Activated T-cell treated with anti-CD3 and anti-CD28 coated beads, Interleukin-2, amount 50 U/mL, for 1 hour (primary cell): ENCODE results near the gene RYR1.
"Not testable (repeated sequence)": the region's sequence is repeated elsewhere in the genome, so short reads cannot be mapped to it uniquely, and the experiment has no call there.

ENCODE experiments used
- DNase-seq: peaks from one replicate; pipeline ENCODE4 v3.0.0-alpha.2; 2020

Gene RYR1

DNA sequence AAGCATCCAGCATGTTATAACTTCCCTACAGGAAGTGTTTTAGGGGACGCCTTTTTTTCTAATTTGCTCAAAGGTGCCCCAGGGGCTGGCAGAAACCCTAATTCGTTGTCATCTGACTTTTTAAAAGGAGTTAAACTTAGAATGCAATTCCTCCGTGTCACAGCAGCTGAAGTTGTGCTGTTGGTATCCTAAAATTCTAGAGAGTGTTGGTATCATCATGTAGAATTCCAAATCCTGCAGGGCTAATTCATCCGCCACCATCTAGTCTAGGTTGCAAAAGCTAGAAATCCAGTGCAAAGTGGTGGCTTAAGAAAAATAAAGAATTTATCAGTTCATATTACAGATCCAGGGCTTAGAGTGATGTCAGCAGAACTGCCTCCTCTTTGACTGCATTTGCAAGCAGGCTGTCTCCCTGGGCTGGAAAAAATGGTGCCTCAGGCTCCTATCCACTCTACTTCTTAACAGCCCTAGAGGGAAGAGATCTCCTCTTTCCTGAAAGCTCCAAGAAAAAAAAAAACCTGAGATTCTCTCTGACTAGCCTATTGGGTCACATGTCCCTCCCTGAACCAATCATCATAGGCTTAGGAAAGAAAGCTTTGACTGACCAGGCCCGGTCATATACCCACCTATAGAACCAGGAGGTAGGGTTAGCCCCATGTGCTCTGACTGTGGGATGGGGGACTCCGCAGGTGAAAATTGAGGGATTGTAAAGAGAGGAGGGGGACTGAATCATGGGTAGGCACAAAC is 111.3 kb downstream of the RYR1 start:
- no peak for DNase-seq

DNA sequence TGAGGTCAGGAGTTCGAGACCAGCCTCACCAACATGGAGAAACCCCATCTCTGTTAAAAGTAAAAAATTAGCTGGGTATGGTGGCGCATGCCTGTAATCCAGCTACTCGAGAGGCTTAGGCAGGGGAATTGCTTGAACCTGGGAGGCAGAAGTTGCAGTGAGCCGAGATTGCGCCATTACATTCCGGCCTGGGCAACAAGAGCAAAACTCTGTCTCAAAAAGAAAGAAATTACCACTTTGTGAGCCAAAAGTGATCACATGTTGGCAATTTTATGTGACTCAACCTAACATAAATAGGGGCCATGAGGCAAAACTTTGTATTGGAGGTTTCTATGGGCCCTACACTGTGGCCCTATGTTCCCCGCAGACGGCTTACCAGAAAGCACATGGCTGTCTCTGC is 112.1 kb downstream of the RYR1 start:
- no peak for DNase-seq

DNA sequence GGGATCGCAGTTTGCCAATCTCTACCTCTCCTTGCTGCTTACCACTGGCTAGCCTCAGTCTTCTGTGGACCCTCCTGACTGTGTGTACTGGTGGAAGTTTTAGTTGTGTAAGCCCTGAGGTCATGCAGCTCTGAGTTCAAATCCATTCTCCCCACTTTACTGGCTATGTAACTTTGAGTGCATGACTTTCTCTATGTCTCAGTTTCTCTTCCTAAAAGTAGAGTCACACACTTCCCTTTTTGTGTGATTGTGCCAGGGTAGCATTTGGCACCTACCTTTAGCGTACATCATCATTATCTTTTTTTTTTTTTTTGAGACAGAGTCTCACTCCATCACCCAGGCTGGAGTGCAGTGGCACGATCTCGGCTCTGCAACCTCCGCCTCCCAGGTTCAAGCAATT is 113.9 kb downstream of the RYR1 start:
- no peak for DNase-seq

DNA sequence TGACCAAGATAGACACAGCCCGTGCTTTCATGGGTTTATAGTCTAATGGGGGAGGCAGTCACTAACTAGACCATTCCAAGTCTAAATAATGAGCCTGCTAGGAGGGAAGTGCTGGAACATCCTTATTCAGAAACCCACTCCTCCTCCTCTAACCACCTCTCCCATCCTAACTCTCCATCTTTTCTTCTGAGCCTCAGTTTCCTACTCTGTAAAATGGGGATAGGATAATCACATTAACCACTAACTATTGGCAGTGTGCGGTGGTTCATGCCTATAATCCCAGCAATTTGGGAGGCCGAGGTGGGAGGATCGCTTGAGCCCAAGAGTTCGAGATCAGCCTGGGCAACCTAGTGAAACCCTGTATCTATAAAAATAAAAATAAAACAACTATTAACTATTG is 115.6 kb downstream of the RYR1 start:
- DNase-seq: no peak

DNA sequence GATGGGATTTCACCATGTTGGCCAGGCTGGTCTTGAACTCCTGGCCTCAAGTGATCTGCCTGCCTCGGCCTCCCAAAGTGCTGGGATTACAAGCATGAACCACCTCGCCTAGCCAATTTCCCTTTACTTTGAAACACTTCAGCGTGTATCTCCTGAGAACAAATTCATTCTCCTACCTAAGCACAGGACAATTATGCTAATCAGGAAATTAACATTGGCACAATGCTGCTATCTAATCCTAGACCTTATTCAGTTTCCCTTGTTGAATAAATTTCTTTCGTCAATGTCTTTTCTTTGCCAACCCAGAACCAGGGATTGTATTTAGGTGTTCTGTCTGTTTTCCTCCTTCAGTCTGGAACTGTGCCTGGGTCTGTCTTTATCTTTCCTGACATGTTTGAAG is 116.5 kb downstream of the RYR1 start:
- no peak for DNase-seq

DNA sequence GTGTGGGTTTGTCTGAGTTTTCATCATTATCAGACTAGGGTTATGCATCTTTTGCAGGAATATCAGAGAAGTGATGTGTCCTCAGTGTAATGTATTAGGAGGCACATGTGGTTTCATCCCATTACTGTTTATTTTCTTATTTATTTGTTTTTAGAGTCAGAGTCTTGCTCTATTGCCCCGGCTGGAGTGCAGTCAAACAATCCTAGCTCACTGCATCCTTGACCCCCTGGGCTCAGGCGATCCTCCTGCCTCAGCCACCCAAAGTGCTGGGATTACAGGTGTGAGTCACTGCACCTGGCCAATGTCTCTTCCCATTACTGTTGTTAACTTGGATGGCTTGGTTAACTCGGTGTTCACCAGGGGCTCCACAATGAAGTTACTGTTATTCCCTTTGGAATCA is 116.9 kb downstream of the RYR1 start:
- no peak for DNase-seq

DNA sequence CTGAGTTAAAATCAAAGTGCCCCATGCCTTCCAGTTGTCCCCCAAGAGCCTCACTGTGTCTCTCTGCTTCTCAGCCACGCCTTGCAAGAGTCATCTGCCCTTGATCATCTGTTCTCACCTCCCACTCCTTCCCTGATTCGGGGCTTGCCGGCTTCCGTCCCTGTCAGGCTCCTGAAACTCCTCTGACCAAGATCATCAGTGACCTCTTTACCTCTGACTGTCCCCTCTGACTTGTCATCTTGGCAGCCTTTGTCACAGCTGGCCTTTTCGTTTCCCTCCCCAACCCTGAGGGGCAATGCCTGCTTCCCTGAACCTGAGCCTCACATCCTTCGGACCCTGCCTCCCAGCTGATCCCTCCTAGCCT is 117.9 kb downstream of the RYR1 start:
- no peak for DNase-seq

DNA sequence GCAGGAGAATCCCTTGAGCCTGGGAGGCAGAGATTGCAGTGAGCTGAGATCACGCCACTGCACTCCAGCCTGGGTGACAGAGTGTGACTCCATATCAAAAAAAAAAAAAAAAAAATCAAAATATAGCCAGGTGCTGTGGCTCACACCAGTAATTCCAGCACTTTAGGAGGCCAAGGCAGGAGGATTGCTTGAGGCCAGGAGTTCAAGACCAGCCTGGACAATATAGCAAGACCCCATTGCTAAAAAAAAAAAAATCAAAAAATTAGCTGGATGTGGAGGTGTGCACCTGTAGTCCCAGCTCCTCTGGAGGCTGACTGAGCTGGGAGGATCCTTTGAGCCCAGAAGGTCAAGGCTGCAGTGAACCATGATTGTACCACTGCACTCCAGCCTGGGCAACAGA is 119.7 kb downstream of the RYR1 start:
- DNase-seq: not testable (repeated sequence)

DNA sequence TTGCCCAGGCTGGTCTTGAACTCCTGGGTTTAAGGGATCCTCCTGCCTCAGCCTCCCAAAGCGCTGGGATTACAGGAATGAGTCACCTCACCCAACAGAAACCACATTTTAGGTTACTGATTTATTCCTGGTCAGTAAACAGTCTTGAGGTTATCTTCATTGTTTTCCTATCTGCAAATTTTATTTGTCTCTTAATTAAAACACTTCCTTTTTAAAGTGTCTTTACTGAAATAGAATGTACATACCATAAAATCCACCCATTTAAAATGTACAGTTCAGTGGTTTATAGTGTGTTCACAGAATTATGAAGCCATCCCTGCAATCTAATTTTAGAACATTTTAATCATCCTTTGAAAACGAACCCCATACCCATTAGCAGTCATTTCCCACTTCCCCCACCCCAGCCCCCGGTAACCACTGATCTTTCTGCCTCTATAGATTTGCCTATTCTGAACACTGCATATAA is 121.2 kb downstream of the RYR1 start:
- no peak for DNase-seq

DNA sequence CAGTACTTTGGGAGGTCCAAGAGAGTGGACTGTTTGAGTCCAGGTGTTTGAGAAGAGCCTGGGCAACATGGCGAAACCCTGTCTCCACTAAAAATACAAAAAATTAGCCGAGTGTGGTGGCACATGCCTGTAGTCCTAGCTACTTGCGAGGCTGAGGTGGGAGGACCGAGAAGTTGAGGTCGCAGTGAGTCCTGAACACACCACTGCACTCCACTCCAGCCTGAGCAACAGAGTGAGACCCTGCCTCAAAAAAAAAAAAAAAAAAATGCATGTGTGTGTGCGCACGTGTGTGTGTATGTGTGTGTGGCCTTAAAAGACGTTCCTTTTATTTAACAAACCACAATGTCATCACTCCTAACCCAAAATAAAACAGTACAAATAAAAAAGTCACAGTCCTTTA is 121.7 kb downstream of the RYR1 start:
- no peak for DNase-seq

DNA sequence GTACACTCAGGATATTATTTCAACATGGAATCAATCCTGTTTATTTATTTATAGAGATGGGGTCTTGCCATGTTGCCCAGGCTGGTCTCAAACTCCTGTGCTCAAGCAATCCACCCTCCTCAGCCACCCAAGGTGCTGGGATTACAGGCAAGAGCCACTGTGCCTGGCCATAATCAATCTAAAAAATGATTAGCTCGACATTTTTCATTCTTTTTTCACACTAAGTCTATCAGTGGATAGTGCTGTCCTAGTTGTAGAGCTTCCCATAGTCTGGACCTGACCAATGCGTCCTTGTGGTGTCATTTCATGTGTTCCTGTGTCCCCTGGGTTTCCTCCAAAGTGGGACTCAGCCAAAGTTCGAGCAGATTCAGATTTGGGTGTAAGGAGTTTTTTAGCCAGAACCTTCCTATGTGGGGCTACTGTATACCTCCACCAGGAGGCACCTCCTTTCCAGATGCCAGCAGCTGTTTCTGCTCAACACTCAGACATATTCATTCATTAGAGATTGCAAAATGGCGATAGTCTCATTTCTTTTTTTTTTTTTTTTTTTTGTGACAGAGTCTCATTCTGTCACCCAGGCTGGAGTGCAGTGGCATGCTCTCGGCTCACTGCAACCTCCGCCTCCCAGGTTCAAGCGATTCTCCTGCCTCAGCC is 123.2 kb downstream of the RYR1 start:
- no peak for DNase-seq

DNA sequence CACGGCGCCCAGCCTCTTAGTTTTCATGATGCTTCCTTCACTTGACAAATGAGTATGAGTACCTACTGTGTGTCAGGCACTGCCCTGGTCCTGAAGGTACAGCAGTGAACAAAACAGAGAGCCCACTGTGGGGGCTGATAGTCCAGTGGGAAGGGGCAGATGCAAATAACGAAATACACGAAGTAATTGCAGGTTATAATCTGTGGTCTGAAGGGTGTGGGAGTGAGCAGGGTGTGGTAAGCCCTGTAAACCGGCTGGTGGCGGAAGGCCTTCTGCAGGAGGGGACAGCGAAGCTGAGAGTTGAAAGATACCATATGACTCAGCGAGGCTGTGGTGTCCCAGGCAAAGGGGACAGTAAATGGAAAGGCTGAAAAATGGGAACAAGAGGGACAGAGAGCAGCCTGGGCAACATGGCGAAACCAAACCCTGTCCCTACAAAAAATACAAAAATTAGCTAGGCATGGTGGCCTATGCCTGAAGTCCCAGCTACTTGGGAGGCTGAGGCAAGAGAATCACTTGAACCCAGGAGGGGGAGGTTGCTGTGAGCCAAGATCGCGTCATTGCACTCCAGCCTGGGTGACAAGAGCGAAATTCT is 123.8 kb downstream of the RYR1 start:
- DNase-seq: no peak

DNA sequence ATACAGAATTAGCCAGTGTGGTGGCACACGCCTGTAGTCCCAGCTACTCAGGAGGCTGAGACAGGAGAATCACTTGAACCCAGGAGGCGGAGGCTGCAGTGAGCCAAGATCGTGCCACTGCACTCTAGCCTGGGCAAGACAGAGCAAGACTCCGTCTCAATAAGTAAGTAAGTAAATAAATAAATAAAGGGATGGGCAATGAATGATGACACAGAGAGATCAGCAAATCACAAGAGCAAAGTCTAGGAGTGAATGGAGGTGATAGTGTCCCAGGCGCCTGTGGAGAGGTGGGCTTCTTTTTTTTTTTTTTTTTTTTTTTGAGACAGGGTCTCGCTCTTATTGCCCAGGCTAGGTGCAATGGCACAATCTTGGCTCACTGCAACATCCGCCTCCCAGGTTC is 125.4 kb downstream of the RYR1 start:
- DNase-seq: not testable (repeated sequence)

DNA sequence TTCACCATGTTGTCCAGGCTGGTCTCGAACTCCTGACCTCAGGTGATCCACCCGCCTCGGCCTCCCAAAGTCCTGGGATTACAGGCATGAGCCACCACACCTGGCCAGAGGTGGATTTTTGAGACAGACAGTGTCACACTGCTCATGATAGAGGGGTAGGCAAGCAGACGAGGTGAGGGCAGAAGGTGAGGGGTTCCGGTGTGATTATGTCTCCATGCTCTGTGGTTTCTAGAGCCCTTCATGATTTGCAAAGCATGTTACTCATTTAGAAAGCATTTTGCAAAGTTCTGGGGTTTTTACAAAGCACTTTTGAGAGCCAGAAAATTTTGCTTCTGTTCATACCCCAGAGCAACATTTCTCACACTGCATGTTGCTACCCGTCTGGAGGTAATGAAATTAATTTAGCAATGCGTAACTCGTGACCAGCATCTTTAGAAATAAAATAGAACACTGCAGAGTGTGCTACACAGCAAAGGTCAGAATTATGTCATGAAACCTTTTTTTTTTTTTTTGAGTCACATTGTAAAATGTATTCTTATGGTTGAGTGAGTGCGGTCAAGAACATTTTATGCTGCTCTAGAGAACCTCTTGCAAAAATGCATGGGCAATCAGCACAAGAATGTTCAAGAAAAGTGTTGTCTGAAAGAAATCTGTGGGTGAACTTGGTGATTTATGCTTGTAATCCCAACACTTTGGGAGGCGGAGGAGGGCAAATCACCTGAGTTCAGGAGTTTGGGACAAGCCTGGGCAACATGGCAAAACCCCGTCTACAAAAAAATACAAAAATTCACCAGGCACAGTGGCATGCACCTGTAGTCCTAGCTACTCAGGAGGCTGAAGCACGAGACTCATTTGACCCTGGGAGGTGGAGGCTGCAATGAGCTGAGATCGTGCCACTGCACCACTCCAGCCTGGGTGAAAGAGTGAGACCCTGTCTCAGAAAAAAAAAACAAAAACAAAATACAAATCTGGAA is 126.2 kb downstream of the RYR1 start:
- peak; percentile 21 for DNase-seq

DNA sequence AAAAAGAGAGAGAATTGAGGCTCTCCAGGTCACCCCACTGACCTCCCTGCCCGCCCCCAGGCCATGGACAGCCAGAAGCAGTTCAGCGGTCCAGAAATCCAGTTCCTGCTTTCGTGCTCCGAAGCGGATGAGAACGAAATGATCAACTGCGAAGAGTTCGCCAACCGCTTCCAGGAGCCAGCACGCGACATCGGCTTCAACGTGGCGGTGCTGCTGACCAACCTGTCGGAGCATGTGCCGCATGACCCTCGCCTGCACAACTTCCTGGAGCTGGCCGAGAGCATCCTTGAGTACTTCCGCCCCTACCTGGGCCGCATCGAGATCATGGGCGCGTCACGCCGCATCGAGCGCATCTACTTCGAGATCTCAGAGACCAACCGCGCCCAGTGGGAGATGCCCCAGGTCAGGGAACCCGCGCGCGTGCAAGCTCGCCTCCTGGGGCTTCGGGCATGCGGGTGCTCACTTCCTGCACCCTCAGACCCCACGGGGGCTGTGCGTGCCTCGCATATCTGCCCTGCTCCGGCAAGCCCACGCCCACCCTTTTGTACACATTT is 127.6 kb downstream of the RYR1 start:
- DNase-seq: no peak

DNA sequence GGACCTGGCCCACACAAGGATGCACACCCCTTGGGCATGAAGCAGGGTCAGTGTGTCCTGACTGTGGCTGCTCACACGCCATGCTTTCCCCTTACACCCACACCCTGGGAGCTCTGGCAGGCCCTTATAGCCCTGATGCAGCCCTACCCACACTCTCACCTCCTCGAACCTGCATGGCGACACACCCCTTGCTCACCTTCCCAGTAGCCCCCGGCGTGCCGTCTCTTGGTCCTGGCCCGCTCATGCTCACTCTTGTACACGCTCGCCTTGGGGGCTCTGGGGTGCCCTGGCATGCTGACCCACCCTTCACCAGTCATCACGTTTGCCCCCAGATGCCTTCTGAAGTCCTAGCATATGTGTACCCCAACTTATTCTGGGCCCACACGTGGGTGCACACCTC is 128.2 kb downstream of the RYR1 start:
- DNase-seq: no peak

DNA sequence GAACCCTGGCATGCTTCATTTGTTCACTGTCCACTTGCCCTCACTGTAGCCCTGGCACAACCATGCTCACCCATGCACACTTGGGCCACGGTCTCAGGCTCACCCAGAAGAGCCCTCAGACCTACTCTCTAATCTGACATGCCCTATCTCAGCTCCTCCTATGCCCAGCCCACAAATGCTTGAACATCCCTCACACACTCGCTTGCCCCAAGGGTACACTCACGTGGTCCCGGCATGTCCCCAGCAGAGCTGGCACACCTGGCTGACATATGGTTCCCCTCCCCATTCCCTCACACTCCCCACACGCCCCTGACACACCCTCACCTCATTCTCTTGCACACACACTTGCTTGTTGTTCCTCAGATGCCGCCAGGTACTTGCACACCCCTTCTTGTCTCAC is 128.6 kb downstream of the RYR1 start:
- no peak for DNase-seq

DNA sequence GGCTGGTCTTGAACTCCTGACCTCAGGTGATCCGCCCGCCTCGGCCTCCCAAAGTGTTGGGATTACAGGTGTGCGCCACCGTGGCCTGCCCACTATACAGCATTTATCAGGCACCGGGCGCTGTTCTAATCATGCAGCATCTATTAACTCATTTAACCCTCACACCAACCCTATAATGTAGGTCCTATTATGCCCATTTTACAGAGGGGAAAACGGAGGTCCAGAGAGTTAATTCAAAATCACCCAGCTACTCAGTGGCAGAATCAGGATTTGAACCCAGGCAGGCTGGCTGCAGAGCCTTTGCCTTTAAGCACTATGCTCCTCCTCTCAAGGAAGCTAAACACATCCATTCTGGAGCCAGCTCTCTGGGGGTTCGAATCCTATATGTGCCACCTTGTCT is 130.0 kb downstream of the RYR1 start:
- no peak for DNase-seq

DNA sequence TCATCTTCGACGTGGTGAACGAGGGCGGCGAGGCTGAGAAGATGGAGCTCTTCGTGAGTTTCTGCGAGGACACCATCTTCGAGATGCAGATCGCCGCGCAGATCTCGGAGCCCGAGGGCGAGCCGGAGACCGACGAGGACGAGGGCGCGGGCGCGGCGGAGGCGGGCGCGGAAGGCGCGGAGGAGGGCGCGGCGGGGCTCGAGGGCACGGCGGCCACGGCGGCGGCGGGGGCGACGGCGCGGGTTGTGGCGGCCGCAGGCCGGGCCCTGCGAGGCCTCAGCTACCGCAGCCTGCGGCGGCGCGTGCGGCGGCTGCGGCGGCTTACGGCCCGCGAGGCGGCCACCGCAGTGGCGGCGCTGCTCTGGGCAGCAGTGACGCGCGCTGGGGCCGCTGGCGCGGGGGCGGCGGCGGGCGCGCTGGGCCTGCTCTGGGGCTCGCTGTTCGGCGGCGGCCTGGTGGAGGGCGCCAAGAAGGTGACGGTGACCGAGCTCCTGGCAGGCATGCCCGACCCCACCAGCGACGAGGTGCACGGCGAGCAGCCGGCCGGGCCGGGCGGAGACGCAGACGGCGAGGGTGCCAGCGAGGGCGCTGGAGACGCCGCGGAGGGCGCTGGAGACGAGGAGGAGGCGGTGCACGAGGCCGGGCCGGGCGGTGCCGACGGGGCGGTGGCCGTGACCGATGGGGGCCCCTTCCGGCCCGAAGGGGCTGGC is 131.6 kb downstream of the RYR1 start:
- DNase-seq: peak; percentile 39

DNA sequence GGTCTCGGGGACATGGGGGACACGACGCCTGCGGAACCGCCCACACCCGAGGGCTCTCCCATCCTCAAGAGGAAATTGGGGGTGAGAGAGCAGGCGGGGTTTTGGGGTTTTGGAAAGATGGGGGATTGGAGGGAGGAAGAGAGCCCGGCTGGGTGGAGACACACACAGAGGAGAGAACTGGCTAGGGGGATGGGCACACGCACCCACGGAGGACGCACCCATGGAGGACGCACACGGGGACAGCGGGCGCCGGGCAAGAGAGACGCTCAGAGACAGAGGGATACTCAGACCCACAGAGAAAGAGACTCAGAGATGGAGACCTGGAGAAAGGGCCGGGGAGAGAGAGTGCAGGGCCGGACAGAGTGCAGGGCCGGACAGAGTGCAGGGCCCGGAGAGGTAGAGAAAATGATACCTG is 132.2 kb downstream of the RYR1 start:
- DNase-seq: no peak

DNA sequence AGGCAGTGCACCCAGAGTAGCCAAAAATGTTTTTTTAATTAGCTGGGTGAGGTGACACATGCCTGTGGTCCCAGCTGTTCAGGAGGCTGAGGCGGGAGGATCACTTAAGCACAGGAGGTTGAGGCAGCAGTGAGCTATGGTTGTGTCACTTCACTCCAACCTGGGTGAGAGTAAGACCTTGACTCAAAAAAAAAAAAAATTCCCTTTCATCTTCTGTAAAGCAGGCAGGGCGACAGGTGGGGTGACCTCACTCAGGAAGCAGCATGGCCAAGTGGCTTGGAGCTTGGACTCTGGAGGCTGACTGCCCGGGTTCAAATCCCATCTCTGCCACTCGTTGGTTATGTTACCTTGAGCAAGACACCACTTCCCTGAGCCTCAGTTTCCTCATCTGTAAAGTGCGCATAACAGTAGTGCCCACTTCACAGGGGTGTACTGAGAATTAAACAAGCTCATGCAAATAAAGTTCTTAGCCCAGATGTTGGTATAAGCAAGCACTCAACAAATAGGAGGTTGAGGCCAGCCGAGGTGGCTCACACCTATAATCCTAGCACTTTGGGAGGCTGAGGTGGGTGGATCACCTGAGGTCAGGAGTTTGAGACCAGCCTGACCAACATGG is 136.0 kb downstream of the RYR1 start:
- no peak for DNase-seq

DNA sequence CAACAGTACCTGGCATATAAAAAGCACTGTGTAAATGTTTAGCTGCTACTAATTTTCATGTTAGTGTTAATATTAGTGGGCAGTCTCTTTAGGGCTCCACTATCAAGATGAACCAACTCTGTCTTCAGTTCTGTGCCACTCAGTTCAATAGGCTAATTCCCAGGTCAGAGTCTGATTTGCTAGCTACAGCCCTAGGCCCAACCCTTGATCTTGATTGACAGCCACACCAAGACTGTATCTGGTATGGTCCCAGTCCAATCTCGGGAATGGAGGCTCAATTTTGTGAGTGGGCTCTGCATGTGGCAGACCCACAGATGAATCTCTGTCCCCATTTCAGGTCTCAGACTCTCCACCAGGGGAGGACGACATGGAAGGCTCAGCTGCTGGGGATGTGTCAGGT is 138.2 kb downstream of the RYR1 start:
- DNase-seq: no peak
